Duodenal mucosa (tissue), 2 donors: ENCODE data around the gene TBCCD1.
"Not testable (repeated sequence)": the region's sequence is repeated elsewhere in the genome, so short reads cannot be mapped to it uniquely, and the experiment has no call there.

Experiments
- H3K27ac ChIP-seq: one replicate; pipeline ENCODE4 v1.7.0; 2013; ENCODE audit warnings: low read depth, low read length
- H3K27me3 ChIP-seq, 2 donors: one replicate each; pipeline ENCODE4 v1.7.0; 2013; ENCODE audit warnings: low read length in 2 of 2, control low read depth in 1 of 2; ENCODE audit not compliant: insufficient read depth in 2 of 2, control insufficient read depth in 1 of 2
- H3K36me3 ChIP-seq, 2 donors: one replicate each; pipeline ENCODE4 v1.7.0; 2013; ENCODE audit warnings: low read length in 2 of 2, control low read depth in 1 of 2; ENCODE audit not compliant: insufficient read depth in 2 of 2, control insufficient read depth in 1 of 2
- H3K4me1 ChIP-seq, 2 donors: one replicate each; pipeline ENCODE4 v1.7.0; 2013; ENCODE audit warnings: low read length in 2 of 2, control low read depth in 1 of 2; ENCODE audit not compliant: insufficient read depth in 2 of 2, control insufficient read depth in 1 of 2
- H3K4me3 ChIP-seq, 2 donors: one replicate each; pipeline ENCODE4 v1.7.0; 2013; ENCODE audit warnings: low read length in 2 of 2, low read depth in 1 of 2
- H3K9ac ChIP-seq, 2 donors: one replicate each; pipeline ENCODE4 v1.7.0; 2013; ENCODE audit warnings: low read length in 2 of 2, low read depth in 1 of 2
- H3K9me3 ChIP-seq, 2 donors: one replicate each; pipeline ENCODE4 v1.7.0; 2013; ENCODE audit warnings: low read length in 2 of 2, control low read depth in 1 of 2; ENCODE audit not compliant: control insufficient read depth in 1 of 2

TBCCD1 gene

GRCh38 chr3:186534113-186534669, 32.9 kb downstream of the TBCCD1 start:
- Histone ChIP-seq H3K27me3 (no peaks in the 10 kb centered on the region), H3K4me3 (no peak overlapping the region), H3K9ac (no peak overlapping the region), H3K4me1 (no peaks in the 10 kb centered on the region), H3K27ac (no peak overlapping the region), H3K36me3 (peaks cover 0 to 5% of the 10 kb centered on the region in 2 donors), H3K9me3 (no peaks in the 10 kb centered on the region)

GRCh38 chr3:186532598-186533072, 34.5 kb downstream of the TBCCD1 start:
- Histone ChIP-seq H3K27me3 (no peaks in the 10 kb centered on the region), H3K36me3 (no peaks in the 10 kb centered on the region), H3K4me3 (no peak overlapping the region), H3K4me1 (no peaks in the 10 kb centered on the region), H3K9me3 (no peaks in the 10 kb centered on the region), H3K27ac (no peak overlapping the region), H3K9ac (no peak overlapping the region)

GRCh38 chr3:186531694-186532093, 35.4 kb downstream of the TBCCD1 start:
- not testable (repeated sequence) for H3K27me3 ChIP-seq, H3K4me3 ChIP-seq, H3K4me1 ChIP-seq

GRCh38 chr3:186530415-186530814, 36.7 kb downstream of the TBCCD1 start:
- Histone ChIP-seq H3K4me3 (no peak overlapping the region), H3K4me1 (no peaks in the 10 kb centered on the region), H3K27ac (no peak overlapping the region), H3K9me3 (no peaks in the 10 kb centered on the region), H3K27me3 (no peaks in the 10 kb centered on the region), H3K9ac (no peak overlapping the region), H3K36me3 (no peaks in the 10 kb centered on the region)

More at GRCh38 chr3:186531694-186532093, 35.4 kb downstream of the TBCCD1 start:
- H3K9me3 ChIP-seq, H3K36me3 ChIP-seq, H3K27ac ChIP-seq, H3K9ac ChIP-seq: not testable (repeated sequence)

- no peaks in the 10 kb centered on the region for H3K9me3 ChIP-seq
- H3K4me3 ChIP-seq = no peak overlapping the region
- H3K27me3 ChIP-seq = no peaks in the 10 kb centered on the region
- no peak overlapping the region for H3K27ac ChIP-seq
- H3K9ac ChIP-seq = no peak overlapping the region
- H3K4me1 ChIP-seq = no peaks in the 10 kb centered on the region
- H3K36me3 ChIP-seq = no peaks in the 10 kb centered on the region
Observed at GRCh38 chr3:186529201-186529999, 37.7 kb downstream of the TBCCD1 start.

- Histone ChIP-seq H3K27me3 (no peaks in the 10 kb centered on the region), H3K27ac (no peak overlapping the region), H3K4me3 (no peak overlapping the region), H3K9me3 (no peaks in the 10 kb centered on the region), H3K36me3 (no peaks in the 10 kb centered on the region), H3K4me1 (peaks cover 0 to 7% of the 10 kb centered on the region in 2 donors), H3K9ac (no peak overlapping the region)
Observed at GRCh38 chr3:186526256-186526606, 40.9 kb downstream of the TBCCD1 start.

- peaks cover 0 to 7% of the 10 kb centered on the region in 2 donors for H3K4me1 ChIP-seq
Observed at GRCh38 chr3:186525369-186526255, 41.5 kb downstream of the TBCCD1 start.

GRCh38 chr3:186524616-186525015, 42.5 kb downstream of the TBCCD1 start:
- Histone ChIP-seq H3K4me1 (peaks cover 0 to 7% of the 10 kb centered on the region in 2 donors), H3K27ac (no peak overlapping the region), H3K9ac (no peak overlapping the region), H3K9me3 (no peaks in the 10 kb centered on the region), H3K4me3 (no peak overlapping the region), H3K27me3 (no peaks in the 10 kb centered on the region), H3K36me3 (no peaks in the 10 kb centered on the region)

More at GRCh38 chr3:186525369-186526255, 41.5 kb downstream of the TBCCD1 start:
- no peak overlapping the region for H3K9ac ChIP-seq
- no peak overlapping the region for H3K4me3 ChIP-seq
- no peak overlapping the region for H3K27ac ChIP-seq
- no peaks in the 10 kb centered on the region for H3K9me3 ChIP-seq
- H3K36me3 ChIP-seq = no peaks in the 10 kb centered on the region
- no peaks in the 10 kb centered on the region for H3K27me3 ChIP-seq

- no peaks in the 10 kb centered on the region for H3K9me3 ChIP-seq
- peaks cover 0 to 7% of the 10 kb centered on the region in 2 donors for H3K4me1 ChIP-seq
- H3K27ac ChIP-seq = no peak overlapping the region
- no peak overlapping the region for H3K4me3 ChIP-seq
- H3K9ac ChIP-seq = no peak overlapping the region
- H3K27me3 ChIP-seq = no peaks in the 10 kb centered on the region
- no peaks in the 10 kb centered on the region for H3K36me3 ChIP-seq
Observed at GRCh38 chr3:186523434-186523833, 43.7 kb downstream of the TBCCD1 start.

GRCh38 chr3:186523022-186523421, 44.1 kb downstream of the TBCCD1 start:
- no peaks in the 10 kb centered on the region for H3K36me3 ChIP-seq
- H3K4me3 ChIP-seq = no peak overlapping the region
- H3K27ac ChIP-seq = no peak overlapping the region
- H3K9me3 ChIP-seq = no peaks in the 10 kb centered on the region
- H3K4me1 ChIP-seq = peaks cover 0 to 7% of the 10 kb centered on the region in 2 donors
- no peak overlapping the region for H3K9ac ChIP-seq
- H3K27me3 ChIP-seq = no peaks in the 10 kb centered on the region
